GM18907 (cell line): ENCODE data around the gene COBL.
"Not testable (repeated sequence)": the region's sequence is repeated elsewhere in the genome, so short reads cannot be mapped to it uniquely, and the experiment has no call there.

Source experiments
- ATAC-seq: cut with Tn5 transposase; IDR thresholded peaks from one replicate; pipeline ENCODE4 v1.9.1; 2021; ENCODE audit warnings: mild to moderate bottlenecking, moderate library complexity; ENCODE audit not compliant: unreplicated experiment

Gene COBL

GRCh38 chr7:51013218-51013786 lies 303.3 kb downstream of the COBL start:
- no peak for ATAC-seq

GRCh38 chr7:51012569-51013217 lies 303.9 kb downstream of the COBL start:
- no peak for ATAC-seq

- no peak for ATAC-seq
Measured at GRCh38 chr7:51011710-51012350, 304.8 kb downstream of the COBL start.

- ATAC-seq, result no peak
Measured at GRCh38 chr7:51010534-51010933, 306.1 kb downstream of the COBL start.

GRCh38 chr7:51009716-51010496 lies 306.7 kb downstream of the COBL start:
- no peak for ATAC-seq

- no peak for ATAC-seq
Measured at GRCh38 chr7:51007551-51008505, 308.8 kb downstream of the COBL start.

- ATAC-seq, result no peak
Measured at GRCh38 chr7:51006483-51007235, 309.9 kb downstream of the COBL start.

GRCh38 chr7:51005074-51005473 lies 311.5 kb downstream of the COBL start:
- no peak for ATAC-seq

GRCh38 chr7:51000956-51001355 lies 315.7 kb downstream of the COBL start:
- ATAC-seq, result no peak

- no peak for ATAC-seq
Measured at GRCh38 chr7:50994753-50995319, 321.8 kb downstream of the COBL start.

- ATAC-seq, result not testable (repeated sequence)
Measured at GRCh38 chr7:50990214-50990613, 326.4 kb downstream of the COBL start.

- no peak for ATAC-seq
Measured at GRCh38 chr7:50988988-50989387, 327.6 kb downstream of the COBL start.

- no peak for ATAC-seq
Measured at GRCh38 chr7:50988465-50988864, 328.1 kb downstream of the COBL start.

- no peak for ATAC-seq
Measured at GRCh38 chr7:50985096-50985495, 331.5 kb downstream of the COBL start.

GRCh38 chr7:50983850-50984249 lies 332.8 kb downstream of the COBL start:
- no peak for ATAC-seq

- ATAC-seq, result no peak
Measured at GRCh38 chr7:50982626-50983025, 334.0 kb downstream of the COBL start.

- no peak for ATAC-seq
Measured at GRCh38 chr7:50981743-50982142, 334.9 kb downstream of the COBL start.

GRCh38 chr7:50980411-50980810 lies 336.2 kb downstream of the COBL start:
- no peak for ATAC-seq

GRCh38 chr7:50978633-50979215 lies 337.9 kb downstream of the COBL start:
- ATAC-seq, result no peak
